ENCODE data around the gene KIF5C. TPM values are rescaled to one million over a fixed set of nuclear protein-coding genes. Genes with fewer than 3 reads are reported as not detected.

KIF5C gene
- total and polyA plus RNA-seq, 2 experiments from 2014 or later, result 0.11 to 0.19 TPM

- no peak for TF ChIP-seq EZH2phosphoT487 (IDR thresholded peaks at IDR 0.05; ENCODE audit: insufficient read depth, low read depth)
- TF ChIP-seq EZH2 (IDR thresholded peaks at IDR 0.05; ENCODE audit: insufficient read depth, poor library complexity, severe bottlenecking), result no peak
- H3K4me2 ChIP-seq (ENCODE audit: unreplicated experiment), result no peak overlapping the region
- H4K20me1 ChIP-seq (ENCODE audit: insufficient read depth), result no peaks in the 10 kb centered on the region
- H3K9ac ChIP-seq, result no peak overlapping the region
- no peak overlapping the region for H2AFZ ChIP-seq
- H3K4me3 ChIP-seq, result no peak overlapping the region
- 49 to 54% methylated on average over 8 of the region's 8 CpGs for WGBS, 2 experiments (ENCODE audit: low coverage in 1 of 2, low lambda C conversion rate in 2 of 2, missing lambda C conversion rate in 2 of 2)
- no peaks in the 10 kb centered on the region for H3K4me1 ChIP-seq (ENCODE audit: insufficient read depth)
- H3K79me2 ChIP-seq (ENCODE audit: insufficient read depth), result no peaks in the 10 kb centered on the region
- in situ Hi-C loops (cut with MboI), result no loop called here
- H3F3A ChIP-seq (ENCODE audit: insufficient read depth), result no peaks in the 10 kb centered on the region
- DNase-seq, result no peak
- H3K9me2 ChIP-seq (ENCODE audit: insufficient read depth), result no peaks in the 10 kb centered on the region
- H3K27me3 ChIP-seq (replicated peaks; ENCODE audit: insufficient read depth), result peaks cover 11% of the 10 kb centered on the region; the same call in 1 of the 2 replicates
- H3K36me3 ChIP-seq (ENCODE audit: low read depth), result no peaks in the 10 kb centered on the region
- H3K27ac ChIP-seq, result no peak overlapping the region
- no peaks in the 10 kb centered on the region for H3K9me3 ChIP-seq (ENCODE audit: low read depth)
Measured at GRCh38 chr2:148936857-148937450, 61.9 kb downstream of the KIF5C start.

DNA sequence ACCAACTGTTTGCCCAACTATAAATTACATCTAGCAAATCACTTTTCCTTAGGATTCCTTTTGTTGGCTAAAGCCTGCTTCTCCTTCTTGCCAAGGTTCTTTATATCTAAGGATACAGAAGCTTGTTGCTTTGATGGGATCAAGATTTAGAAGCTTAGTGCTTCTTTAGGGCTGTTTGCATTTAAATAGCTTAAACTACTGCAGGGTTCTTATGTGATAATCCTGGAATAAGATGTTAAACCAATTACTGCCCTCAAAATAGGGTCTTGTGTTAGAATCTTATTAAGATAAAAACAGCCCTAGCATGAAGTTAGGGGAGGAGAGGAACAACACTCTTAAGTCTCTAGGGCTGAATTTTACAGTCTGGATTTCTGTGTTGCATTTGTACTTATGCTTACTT is 64.2 kb downstream of the KIF5C start:
- H3K79me2 ChIP-seq (ENCODE audit: insufficient read depth), result no peaks in the 10 kb centered on the region
- H4K20me1 ChIP-seq (ENCODE audit: insufficient read depth), result no peaks in the 10 kb centered on the region
- H3K27ac ChIP-seq, result no peak overlapping the region
- no peaks in the 10 kb centered on the region for H3K9me2 ChIP-seq (ENCODE audit: insufficient read depth)
- no peaks in the 10 kb centered on the region for H3K4me1 ChIP-seq (ENCODE audit: insufficient read depth)
- no peaks in the 10 kb centered on the region for H3K9me3 ChIP-seq (ENCODE audit: low read depth)
- H3K27me3 ChIP-seq (replicated peaks; ENCODE audit: insufficient read depth), result peaks cover 11% of the 10 kb centered on the region; the same call in 1 of the 2 replicates
- no peak overlapping the region for H3K4me2 ChIP-seq (ENCODE audit: unreplicated experiment)
- H3K9ac ChIP-seq, result no peak overlapping the region
- no peaks in the 10 kb centered on the region for H3F3A ChIP-seq (ENCODE audit: insufficient read depth)
- H3K4me3 ChIP-seq, result no peak overlapping the region
- in situ Hi-C loops (cut with MboI), result no loop called here
- H2AFZ ChIP-seq, result no peak overlapping the region
- no peak for TF ChIP-seq EZH2 (IDR thresholded peaks at IDR 0.05; ENCODE audit: insufficient read depth, poor library complexity, severe bottlenecking)
- TF ChIP-seq EZH2phosphoT487 (IDR thresholded peaks at IDR 0.05; ENCODE audit: insufficient read depth, low read depth), result no peak
- no peaks in the 10 kb centered on the region for H3K36me3 ChIP-seq (ENCODE audit: low read depth)
- no peak for DNase-seq

- no peaks in the 10 kb centered on the region for H3K9me2 ChIP-seq (ENCODE audit: insufficient read depth)
- in situ Hi-C loops (cut with MboI), result no loop called here
Measured at GRCh38 chr2:148943097-148943496, 68.1 kb downstream of the KIF5C start.

GRCh38 chr2:148944536-148944935 is 69.5 kb downstream of the KIF5C start:
- in situ Hi-C loops (cut with MboI), result no loop called here
- Histone ChIP-seq H3K4me1 (ENCODE audit: insufficient read depth) (no peaks in the 10 kb centered on the region), H3F3A (ENCODE audit: insufficient read depth) (no peaks in the 10 kb centered on the region), H3K36me3 (ENCODE audit: low read depth) (no peaks in the 10 kb centered on the region), H3K27me3 (replicated peaks; ENCODE audit: insufficient read depth) (peaks cover 5% of the 10 kb centered on the region; the same call in 1 of the 2 replicates), H3K9ac (no peak overlapping the region), H3K4me3 (no peak overlapping the region), H3K9me3 (ENCODE audit: low read depth) (no peaks in the 10 kb centered on the region), H3K27ac (no peak overlapping the region), H3K4me2 (ENCODE audit: unreplicated experiment) (no peak overlapping the region), H2AFZ (no peak overlapping the region), H4K20me1 (ENCODE audit: insufficient read depth) (no peaks in the 10 kb centered on the region), H3K79me2 (ENCODE audit: insufficient read depth) (no peaks in the 10 kb centered on the region), H3K9me2 (ENCODE audit: insufficient read depth) (no peaks in the 10 kb centered on the region)
- DNase-seq, result no peak
- WGBS, 2 experiments (ENCODE audit: low coverage in 1 of 2, low lambda C conversion rate in 2 of 2, missing lambda C conversion rate in 2 of 2), result 57 to 62% methylated on average over 4 of the region's 4 CpGs
- TF ChIP-seq EZH2phosphoT487 (IDR thresholded peaks at IDR 0.05; ENCODE audit: insufficient read depth, low read depth) (no peak), EZH2 (IDR thresholded peaks at IDR 0.05; ENCODE audit: insufficient read depth, poor library complexity, severe bottlenecking) (no peak)

More at GRCh38 chr2:148943097-148943496, 68.1 kb downstream of the KIF5C start:
- H3K9ac ChIP-seq, result no peak overlapping the region
- TF ChIP-seq EZH2 (IDR thresholded peaks at IDR 0.05; ENCODE audit: insufficient read depth, poor library complexity, severe bottlenecking) (no peak), EZH2phosphoT487 (IDR thresholded peaks at IDR 0.05; ENCODE audit: insufficient read depth, low read depth) (no peak)
- H4K20me1 ChIP-seq (ENCODE audit: insufficient read depth), result no peaks in the 10 kb centered on the region
- WGBS, 2 experiments (ENCODE audit: low coverage in 1 of 2, low lambda C conversion rate in 2 of 2, missing lambda C conversion rate in 2 of 2), result 15 to 34% methylated on average over 3 of the region's 3 CpGs
- H3K27me3 ChIP-seq (replicated peaks; ENCODE audit: insufficient read depth), result peaks cover 8% of the 10 kb centered on the region; the same call in 1 of the 2 replicates
- DNase-seq, result no peak
- H3K36me3 ChIP-seq (ENCODE audit: low read depth), result no peaks in the 10 kb centered on the region
- no peaks in the 10 kb centered on the region for H3F3A ChIP-seq (ENCODE audit: insufficient read depth)
- H3K4me3 ChIP-seq, result no peak overlapping the region
- H3K9me3 ChIP-seq (ENCODE audit: low read depth), result no peaks in the 10 kb centered on the region
- H3K4me2 ChIP-seq (ENCODE audit: unreplicated experiment), result no peak overlapping the region
- no peaks in the 10 kb centered on the region for H3K4me1 ChIP-seq (ENCODE audit: insufficient read depth)
- H3K79me2 ChIP-seq (ENCODE audit: insufficient read depth), result no peaks in the 10 kb centered on the region
- no peak overlapping the region for H3K27ac ChIP-seq
- H2AFZ ChIP-seq, result no peak overlapping the region

DNA sequence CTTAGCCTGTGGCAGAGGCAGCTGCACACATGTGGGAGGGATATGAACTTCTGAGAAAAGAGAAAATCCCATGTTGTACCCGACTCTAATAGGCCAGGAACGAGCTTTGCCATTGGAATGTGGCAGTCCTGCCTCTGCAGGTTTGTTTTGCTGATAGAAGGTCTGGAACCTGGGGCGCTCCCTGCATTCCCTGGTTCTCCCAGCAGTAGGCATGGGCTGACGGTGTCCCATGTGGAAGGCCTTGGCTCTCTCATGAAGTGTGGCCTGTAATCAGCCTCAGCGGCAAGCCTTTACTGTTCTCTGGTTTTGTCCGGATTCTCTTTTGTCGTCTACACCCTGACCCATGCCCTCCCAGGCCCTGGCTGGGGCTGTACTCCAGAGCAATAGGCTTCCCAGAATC is 72.3 kb downstream of the KIF5C start:
- H3K27ac ChIP-seq, result no peak overlapping the region
- H3K36me3 ChIP-seq (ENCODE audit: low read depth), result no peaks in the 10 kb centered on the region
- in situ Hi-C loops (cut with MboI), result no loop called here
- TF ChIP-seq EZH2phosphoT487 (IDR thresholded peaks at IDR 0.05; ENCODE audit: insufficient read depth, low read depth) (no peak), EZH2 (IDR thresholded peaks at IDR 0.05; ENCODE audit: insufficient read depth, poor library complexity, severe bottlenecking) (no peak)
- no peaks in the 10 kb centered on the region for H3K9me3 ChIP-seq (ENCODE audit: low read depth)
- H4K20me1 ChIP-seq (ENCODE audit: insufficient read depth), result no peaks in the 10 kb centered on the region
- no peak overlapping the region for H3K4me2 ChIP-seq (ENCODE audit: unreplicated experiment)
- no peak for DNase-seq
- no peak overlapping the region for H3K4me3 ChIP-seq
- no peaks in the 10 kb centered on the region for H3K27me3 ChIP-seq (replicated peaks; ENCODE audit: insufficient read depth)
- no peaks in the 10 kb centered on the region for H3K4me1 ChIP-seq (ENCODE audit: insufficient read depth)
- H3K9me2 ChIP-seq (ENCODE audit: insufficient read depth), result no peaks in the 10 kb centered on the region
- no peak overlapping the region for H3K9ac ChIP-seq
- 53 to 58% methylated on average over 7 of the region's 7 CpGs for WGBS, 2 experiments (ENCODE audit: low coverage in 1 of 2, low lambda C conversion rate in 2 of 2, missing lambda C conversion rate in 2 of 2)
- H3K79me2 ChIP-seq (ENCODE audit: insufficient read depth), result no peaks in the 10 kb centered on the region
- H2AFZ ChIP-seq, result no peak overlapping the region
- H3F3A ChIP-seq (ENCODE audit: insufficient read depth), result no peaks in the 10 kb centered on the region

Data from GM23248 (cell line).